IMR-90 (cell line): ENCODE data around the gene SLC8A1.
A peak's percentile ranks its signal among the peaks of the same experiment; 100 is the strongest.

Source experiments
- CEBPB ChIP-seq: IDR thresholded peaks from 2 replicates; pipeline ENCODE4 v1.6.1; 2012; ENCODE audit warnings: low read depth, low read length, improper control_type of control experiment
- CHD1 ChIP-seq: IDR thresholded peaks from 2 replicates; pipeline ENCODE4 v1.6.1; 2012; ENCODE audit warnings: low read depth, low read length, improper control_type of control experiment
- ELK1 ChIP-seq: fragments of 150-350 bp; IDR thresholded peaks from 2 replicates; pipeline ENCODE4 v1.6.1; 2016; ENCODE audit warnings: low read depth, mild to moderate bottlenecking, low read length, moderate library complexity, borderline replicate concordance
- MAZ ChIP-seq: IDR thresholded peaks from 2 replicates; pipeline ENCODE4 v1.6.1; 2012; ENCODE audit warnings: low read depth, mild to moderate bottlenecking, low read length, improper control_type of control experiment, moderate library complexity, borderline replicate concordance
- POLR2A ChIP-seq: IDR thresholded peaks from 2 replicates; pipeline ENCODE4 v1.6.1; 2012; ENCODE audit warnings: mild to moderate bottlenecking, low read depth, low read length
- RAD21 ChIP-seq: IDR thresholded peaks from 2 replicates; pipeline ENCODE4 v1.6.1; 2012; ENCODE audit warnings: low read length, improper control_type of control experiment
- RCOR1 ChIP-seq: IDR thresholded peaks from 2 replicates; pipeline ENCODE4 v1.6.1; 2012; ENCODE audit warnings: mild to moderate bottlenecking, low read length, improper control_type of control experiment; ENCODE audit not compliant: insufficient replicate concordance
- RFX5 ChIP-seq: IDR thresholded peaks from 2 replicates; pipeline ENCODE4 v1.8.0; 2012; ENCODE audit warnings: low read depth, mild to moderate bottlenecking, low read length, moderate library complexity
- TF ChIP-seq, protein P1 (sequence below): conservative IDR thresholded peaks from 2 replicates; pipeline ENCODE4 v1.5.1; 2012; ENCODE audit warnings: mild to moderate bottlenecking, low read depth, low read length, improper control_type of control experiment
- TF ChIP-seq, protein P2 (sequence below): fragments of 150-350 bp; IDR thresholded peaks from 2 replicates; pipeline ENCODE4 v1.6.1; 2017; ENCODE audit warnings: mild to moderate bottlenecking, antibody characterized with exemption, low read length, low read depth

DNA sequence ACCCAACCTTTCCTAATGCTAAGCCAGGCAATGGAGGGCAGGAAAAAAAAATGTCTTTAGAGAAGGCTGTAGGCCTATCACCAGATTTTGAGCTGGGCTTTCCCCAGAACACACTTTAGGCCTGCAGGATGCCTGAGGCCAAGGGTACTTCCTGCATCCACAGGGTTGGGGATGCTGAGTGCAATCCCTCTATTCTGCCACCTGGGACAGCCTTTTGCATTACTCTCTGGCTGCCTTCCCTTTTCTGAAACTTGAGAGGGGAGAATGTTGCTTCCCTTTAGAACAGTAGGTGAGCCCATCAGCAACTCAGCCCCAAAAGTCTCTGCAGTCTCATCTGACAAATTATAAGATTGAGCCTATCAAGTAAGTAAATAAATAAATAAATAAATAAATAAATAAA, 195.2 kb downstream of the SLC8A1 start:
- TF ChIP-seq, protein P1, sequence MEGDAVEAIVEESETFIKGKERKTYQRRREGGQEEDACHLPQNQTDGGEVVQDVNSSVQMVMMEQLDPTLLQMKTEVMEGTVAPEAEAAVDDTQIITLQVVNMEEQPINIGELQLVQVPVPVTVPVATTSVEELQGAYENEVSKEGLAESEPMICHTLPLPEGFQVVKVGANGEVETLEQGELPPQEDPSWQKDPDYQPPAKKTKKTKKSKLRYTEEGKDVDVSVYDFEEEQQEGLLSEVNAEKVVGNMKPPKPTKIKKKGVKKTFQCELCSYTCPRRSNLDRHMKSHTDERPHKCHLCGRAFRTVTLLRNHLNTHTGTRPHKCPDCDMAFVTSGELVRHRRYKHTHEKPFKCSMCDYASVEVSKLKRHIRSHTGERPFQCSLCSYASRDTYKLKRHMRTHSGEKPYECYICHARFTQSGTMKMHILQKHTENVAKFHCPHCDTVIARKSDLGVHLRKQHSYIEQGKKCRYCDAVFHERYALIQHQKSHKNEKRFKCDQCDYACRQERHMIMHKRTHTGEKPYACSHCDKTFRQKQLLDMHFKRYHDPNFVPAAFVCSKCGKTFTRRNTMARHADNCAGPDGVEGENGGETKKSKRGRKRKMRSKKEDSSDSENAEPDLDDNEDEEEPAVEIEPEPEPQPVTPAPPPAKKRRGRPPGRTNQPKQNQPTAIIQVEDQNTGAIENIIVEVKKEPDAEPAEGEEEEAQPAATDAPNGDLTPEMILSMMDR = peak; percentile 21; the same call in 1 of the 2 replicates
- TF ChIP-seq POLR2A = no peak
- TF ChIP-seq CHD1 = no peak
- TF ChIP-seq CEBPB = no peak
- TF ChIP-seq, protein P2, sequence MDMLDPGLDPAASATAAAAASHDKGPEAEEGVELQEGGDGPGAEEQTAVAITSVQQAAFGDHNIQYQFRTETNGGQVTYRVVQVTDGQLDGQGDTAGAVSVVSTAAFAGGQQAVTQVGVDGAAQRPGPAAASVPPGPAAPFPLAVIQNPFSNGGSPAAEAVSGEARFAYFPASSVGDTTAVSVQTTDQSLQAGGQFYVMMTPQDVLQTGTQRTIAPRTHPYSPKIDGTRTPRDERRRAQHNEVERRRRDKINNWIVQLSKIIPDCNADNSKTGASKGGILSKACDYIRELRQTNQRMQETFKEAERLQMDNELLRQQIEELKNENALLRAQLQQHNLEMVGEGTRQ = no peak
- TF ChIP-seq ELK1 = no peak
- no peak for TF ChIP-seq RFX5
- TF ChIP-seq RAD21 = peak; percentile 23
- no peak for TF ChIP-seq MAZ
- no peak for TF ChIP-seq RCOR1
